Thyroid gland (tissue), 4 donors: ENCODE results near the gene PPP2R2B.

Experiments
- POLR2A ChIP-seq, 2 donors: fragments of 450-650 bp; IDR thresholded peaks; one replicate each; pipeline ENCODE4 v1.6.1; 2017; ENCODE audit warnings: antibody characterized with exemption in 2 of 2, mild to moderate bottlenecking in 2 of 2, moderate library complexity in 1 of 2
- TF ChIP-seq, protein P1 (sequence below), 6 experiments: fragments of 200-600 bp in 3 of 6; fragments of 450-650 bp in 3 of 6; sonication (generic) in 3 of 6; IDR thresholded peaks; one replicate each; pipeline ENCODE4 v1.5.1; 2016 to 2019; ENCODE audit warnings: antibody characterized with exemption in 6 of 6, mild to moderate bottlenecking in 2 of 6, inconsistent platforms in 1 of 6, moderate library complexity in 1 of 6

DNA sequence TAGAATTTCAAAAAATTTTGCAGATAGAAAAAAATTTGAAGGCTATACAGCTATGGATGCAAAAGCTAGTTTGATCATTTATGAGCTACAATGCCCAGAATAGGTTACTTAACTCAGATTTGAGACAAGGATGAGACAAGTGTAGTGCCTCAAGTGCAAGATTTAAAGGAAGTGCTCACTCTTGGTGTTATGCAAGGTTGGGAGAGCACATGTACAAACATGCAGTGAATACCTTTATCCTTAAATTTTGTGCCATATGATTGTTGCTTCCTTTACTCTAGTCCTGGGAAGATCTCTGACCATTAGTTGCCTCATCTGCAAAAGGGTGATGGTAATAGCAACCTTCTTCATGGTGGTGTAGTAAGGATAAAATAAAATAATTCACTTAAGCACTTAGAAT is 31.7 kb upstream of the PPP2R2B start:
- TF ChIP-seq, protein P1, sequence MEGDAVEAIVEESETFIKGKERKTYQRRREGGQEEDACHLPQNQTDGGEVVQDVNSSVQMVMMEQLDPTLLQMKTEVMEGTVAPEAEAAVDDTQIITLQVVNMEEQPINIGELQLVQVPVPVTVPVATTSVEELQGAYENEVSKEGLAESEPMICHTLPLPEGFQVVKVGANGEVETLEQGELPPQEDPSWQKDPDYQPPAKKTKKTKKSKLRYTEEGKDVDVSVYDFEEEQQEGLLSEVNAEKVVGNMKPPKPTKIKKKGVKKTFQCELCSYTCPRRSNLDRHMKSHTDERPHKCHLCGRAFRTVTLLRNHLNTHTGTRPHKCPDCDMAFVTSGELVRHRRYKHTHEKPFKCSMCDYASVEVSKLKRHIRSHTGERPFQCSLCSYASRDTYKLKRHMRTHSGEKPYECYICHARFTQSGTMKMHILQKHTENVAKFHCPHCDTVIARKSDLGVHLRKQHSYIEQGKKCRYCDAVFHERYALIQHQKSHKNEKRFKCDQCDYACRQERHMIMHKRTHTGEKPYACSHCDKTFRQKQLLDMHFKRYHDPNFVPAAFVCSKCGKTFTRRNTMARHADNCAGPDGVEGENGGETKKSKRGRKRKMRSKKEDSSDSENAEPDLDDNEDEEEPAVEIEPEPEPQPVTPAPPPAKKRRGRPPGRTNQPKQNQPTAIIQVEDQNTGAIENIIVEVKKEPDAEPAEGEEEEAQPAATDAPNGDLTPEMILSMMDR (IDR thresholded peaks at IDR 0.05): no peak
- TF ChIP-seq POLR2A (IDR thresholded peaks at IDR 0.05): no peak
